GM21528 (cell line): ENCODE results near the gene REXO2.

Experiments
- ATAC-seq: cut with Tn5 transposase; IDR thresholded peaks from one replicate; pipeline ENCODE4 v1.9.1; 2021; ENCODE audit warnings: mild to moderate bottlenecking, moderate library complexity; ENCODE audit not compliant: unreplicated experiment, low FRiP score

The REXO2 gene

GRCh38 chr11:114440121-114440860, 1.0 kb downstream of the REXO2 start:
- no peak for ATAC-seq

GRCh38 chr11:114440971-114441763, 1.9 kb downstream of the REXO2 start:
- ATAC-seq = no peak

DNA sequence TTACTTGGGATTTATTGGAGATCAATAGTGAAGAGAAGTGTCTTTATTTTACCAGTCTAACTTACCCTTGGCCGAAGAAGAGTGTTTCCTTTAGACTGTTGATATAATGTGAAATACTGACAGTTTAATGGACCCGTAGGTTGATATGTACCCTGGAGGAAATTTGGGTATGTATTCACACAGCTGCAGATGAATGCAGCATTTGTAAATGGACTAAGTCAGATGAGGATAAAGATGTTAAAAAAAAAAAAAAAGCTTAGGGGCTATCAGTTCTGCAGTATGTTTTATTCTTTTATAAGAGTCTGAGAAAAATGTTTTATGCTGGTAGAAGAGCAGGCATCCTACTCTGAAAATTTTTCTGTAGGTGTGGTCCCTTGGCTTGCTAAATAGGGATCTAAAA, 2.7 kb downstream of the REXO2 start:
- no peak for ATAC-seq

DNA sequence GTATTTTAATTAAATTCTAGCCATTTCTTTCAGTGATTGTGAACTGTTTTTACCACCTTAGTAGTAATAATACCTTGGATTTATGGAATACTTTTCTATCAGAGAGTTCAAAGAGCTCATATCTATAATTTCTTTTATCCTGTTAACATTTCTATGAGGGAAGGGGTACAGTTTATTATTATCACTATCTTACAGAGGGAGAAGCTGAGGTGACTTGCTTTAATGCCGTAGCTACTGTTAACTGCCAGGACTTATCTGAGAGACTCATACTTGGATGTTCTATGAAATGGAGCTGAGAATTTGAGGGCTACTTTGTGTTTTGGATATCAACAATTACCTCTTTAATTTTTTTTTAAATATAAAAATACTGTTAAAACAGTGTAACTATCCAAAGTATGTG, 3.3 kb downstream of the REXO2 start:
- no peak for ATAC-seq

GRCh38 chr11:114447444-114447843, 8.2 kb downstream of the REXO2 start:
- no peak for ATAC-seq

- ATAC-seq = no peak
Measured at GRCh38 chr11:114447892-114448291, 8.6 kb downstream of the REXO2 start.

DNA sequence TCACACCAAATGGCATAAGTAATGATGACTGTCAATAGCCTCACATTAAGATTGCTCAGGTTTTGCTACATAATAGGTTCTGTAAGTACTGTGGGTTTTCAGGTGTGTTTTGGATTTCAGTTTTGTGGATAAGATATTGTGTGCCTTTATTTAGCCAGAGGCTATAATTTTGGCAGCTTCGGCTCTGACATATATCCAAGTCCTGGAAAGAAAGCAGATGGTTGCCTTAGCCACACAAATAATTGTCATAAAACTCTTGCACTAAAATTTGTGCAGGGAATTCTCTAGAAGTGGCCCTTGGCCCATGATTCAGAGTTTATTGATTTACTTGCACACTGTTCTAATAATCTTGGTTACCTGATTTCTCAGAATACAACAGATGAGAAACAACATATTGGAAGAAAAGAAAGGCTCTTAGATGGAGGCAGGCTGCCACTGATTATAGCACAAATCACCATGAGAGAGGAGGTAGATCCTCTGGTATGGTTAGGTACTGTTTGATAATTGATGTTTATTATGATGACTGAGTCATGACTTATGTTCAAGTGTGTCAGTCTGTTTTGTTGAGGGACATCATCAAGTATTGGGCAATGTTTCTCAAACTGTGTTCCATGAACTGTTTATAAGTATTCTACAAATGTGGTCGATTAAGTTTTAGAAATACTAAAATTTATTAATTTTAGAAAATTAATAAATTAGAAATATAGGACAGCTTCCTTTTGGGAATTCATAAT, 9.6 kb downstream of the REXO2 start:
- ATAC-seq = no peak

DNA sequence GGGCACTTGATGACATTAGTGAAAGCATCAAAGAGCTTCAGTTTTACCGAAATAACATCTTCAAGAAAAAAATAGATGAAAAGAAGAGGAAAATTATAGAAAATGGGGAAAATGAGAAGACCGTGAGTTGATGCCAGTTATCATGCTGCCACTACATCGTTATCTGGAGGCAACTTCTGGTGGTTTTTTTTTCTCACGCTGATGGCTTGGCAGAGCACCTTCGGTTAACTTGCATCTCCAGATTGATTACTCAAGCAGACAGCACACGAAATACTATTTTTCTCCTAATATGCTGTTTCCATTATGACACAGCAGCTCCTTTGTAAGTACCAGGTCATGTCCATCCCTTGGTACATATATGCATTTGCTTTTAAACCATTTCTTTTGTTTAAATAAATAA, 10.6 kb downstream of the REXO2 start:
- no peak for ATAC-seq

GRCh38 chr11:114452399-114452798, 13.1 kb downstream of the REXO2 start:
- no peak for ATAC-seq

DNA sequence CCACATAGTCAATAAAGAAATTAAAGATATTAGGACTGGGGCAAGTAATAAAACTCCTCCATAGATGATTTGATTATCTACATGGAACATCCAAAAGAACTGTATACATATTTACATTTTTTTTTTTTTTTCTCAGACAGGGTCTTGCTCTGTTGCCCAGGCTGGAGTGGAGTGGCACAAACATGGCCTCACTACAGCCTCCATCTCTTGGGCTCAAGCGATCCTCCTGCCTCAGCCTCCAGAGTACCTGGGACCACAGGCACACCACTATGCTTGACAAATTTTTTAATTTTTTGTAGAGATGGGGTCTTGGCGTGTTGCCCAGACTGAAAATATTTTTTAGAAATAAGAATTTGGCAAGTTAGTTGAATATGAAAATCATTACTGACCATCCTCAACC, 24.7 kb downstream of the REXO2 start:
- no peak for ATAC-seq

DNA sequence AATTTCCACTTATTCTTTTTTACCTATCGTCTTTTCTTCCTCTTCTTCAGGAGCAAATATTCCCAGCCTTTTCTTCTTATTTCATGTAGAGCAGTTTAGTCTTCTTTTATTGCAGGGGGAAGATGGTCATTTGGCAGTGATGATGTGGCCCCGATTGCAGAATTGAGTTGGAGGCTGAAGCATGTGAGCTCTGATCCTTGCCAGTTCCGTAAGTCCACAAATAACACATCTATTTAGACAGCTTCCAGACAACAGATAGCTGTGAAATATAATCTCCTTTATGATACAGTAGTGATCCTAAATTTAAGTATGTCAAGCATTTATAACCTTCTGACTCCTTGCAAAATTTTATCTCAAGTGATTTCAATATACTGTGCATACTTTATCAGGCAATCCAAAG, 27.5 kb downstream of the REXO2 start:
- ATAC-seq = no peak

GRCh38 chr11:114472661-114473060, 33.4 kb downstream of the REXO2 start:
- ATAC-seq = no peak

DNA sequence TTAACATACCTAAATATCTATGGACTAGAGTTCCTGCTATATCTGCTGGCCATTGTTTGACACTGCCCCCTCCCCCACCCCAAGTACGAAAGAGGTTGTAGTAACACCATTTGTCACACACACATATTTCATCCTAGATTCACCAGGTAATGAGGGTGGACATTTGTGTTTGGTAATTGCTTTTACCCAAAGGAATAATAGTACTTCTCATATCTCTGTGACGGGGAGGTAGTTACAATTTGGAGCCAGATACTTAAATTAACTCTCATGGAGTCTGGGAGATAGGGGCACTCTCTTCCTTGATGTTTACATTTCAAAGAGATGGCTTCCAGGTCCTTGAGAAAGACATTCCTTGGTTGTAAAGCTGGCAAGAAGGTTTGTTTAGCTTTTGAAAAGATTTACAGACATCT, 38.7 kb downstream of the REXO2 start:
- ATAC-seq = no peak

GRCh38 chr11:114478768-114479167, 39.5 kb downstream of the REXO2 start:
- no peak for ATAC-seq

- ATAC-seq = no peak
Measured at GRCh38 chr11:114479331-114479730, 40.1 kb downstream of the REXO2 start.

- no peak for ATAC-seq
Measured at GRCh38 chr11:114482114-114482513, 42.8 kb downstream of the REXO2 start.

- ATAC-seq = no peak
Measured at GRCh38 chr11:114483929-114484328, 44.7 kb downstream of the REXO2 start.

GRCh38 chr11:114496915-114497314, 57.6 kb downstream of the REXO2 start:
- ATAC-seq = no peak

- ATAC-seq = no peak
Measured at GRCh38 chr11:114499756-114500155, 60.5 kb downstream of the REXO2 start.
